RWPE1 (cell line): ENCODE results near the gene LRIG1.

Source experiments
- CTCF ChIA-PET: fragments of 350-600 bp; sonication (Branson Sonifier 250); formaldehyde crosslinking; extraction: SDS; loops from one replicate; lab custom pipeline; 2021; lab: Yijun Ruan, JAX
- POLR2A ChIA-PET: fragments of 400-600 bp; formaldehyde crosslinking; extraction: SDS; loops from one replicate; lab custom pipeline; 2020; ENCODE audit warnings: antibody characterized with exemption; ENCODE audit not compliant: low non-redundant PET; lab: Yijun Ruan, JAX
- DNase-seq: peaks from one replicate; pipeline ENCODE4 v3.0.0; 2012; ENCODE audit warnings: low spot score
- H3K27ac ChIP-seq: fragments of 450-650 bp; 2 replicates; pipeline ENCODE4 v1.5.1; 2017
- CTCF ChIP-seq: fragments of 450-650 bp; conservative IDR thresholded peaks from 2 replicates; pipeline ENCODE4 v1.5.1; 2017; ENCODE audit warnings: low read depth, mild to moderate bottlenecking

The LRIG1 gene

GRCh38 chr3:66465034-66465433 lies 35.8 kb downstream of the LRIG1 start:
- ChIA-PET POLR2A (no interaction called here), CTCF (no interaction called here)
- no peak for TF ChIP-seq CTCF
- DNase-seq: no peak
- no peak overlapping the region for H3K27ac ChIP-seq

- ChIA-PET POLR2A (no interaction called here), CTCF (no interaction called here)
- no peak for TF ChIP-seq CTCF
- no peak for DNase-seq
- no peak overlapping the region for H3K27ac ChIP-seq
Measured at GRCh38 chr3:66464512-66464894, 36.3 kb downstream of the LRIG1 start.

GRCh38 chr3:66463730-66464511 lies 36.9 kb downstream of the LRIG1 start:
- POLR2A ChIA-PET: no interaction called here
- no peak overlapping the region for H3K27ac ChIP-seq
- DNase-seq: no peak
- CTCF ChIA-PET: no interaction called here
- TF ChIP-seq CTCF: no peak

GRCh38 chr3:66463054-66463631 lies 37.7 kb downstream of the LRIG1 start:
- CTCF ChIA-PET: no interaction called here

GRCh38 chr3:66457252-66457651 lies 43.6 kb downstream of the LRIG1 start:
- no peak overlapping the region for H3K27ac ChIP-seq
- no peak for TF ChIP-seq CTCF
- POLR2A ChIA-PET: no interaction called here
- CTCF ChIA-PET: no interaction called here
- DNase-seq: no peak

More at GRCh38 chr3:66463054-66463631, 37.7 kb downstream of the LRIG1 start:
- no peak for DNase-seq
- TF ChIP-seq CTCF: no peak
- no peak overlapping the region for H3K27ac ChIP-seq
- POLR2A ChIA-PET: no interaction called here

GRCh38 chr3:66456711-66457173 lies 44.1 kb downstream of the LRIG1 start:
- H3K27ac ChIP-seq: no peak overlapping the region
- no peak for TF ChIP-seq CTCF
- ChIA-PET POLR2A (no interaction called here), CTCF (no interaction called here)
- DNase-seq: no peak
